HEK293 (cell line): ENCODE measurements around the gene TOMM7.

Experiments used
- CTCF ChIA-PET: fragments of 350-600 bp; formaldehyde crosslinking; extraction: SDS; loops from one replicate; lab custom pipeline; 2021; ENCODE audit warnings: antibody characterized with exemption; lab: Yijun Ruan, JAX
- POLR2A ChIA-PET: fragments of 300-600 bp; formaldehyde crosslinking; extraction: SDS; loops from one replicate; lab custom pipeline; 2020; ENCODE audit warnings: antibody characterized with exemption, inconsistent platforms; lab: Yijun Ruan, JAX
- H3K27ac ChIP-seq: fragments of 200-500 bp; sonication (Bioruptor generic); 2 replicates; pipeline ENCODE4 v1.5.1; 2014; ENCODE audit warnings: low read depth, low read length, control low read depth, inconsistent platforms; ENCODE audit errors: extremely low read depth
- H3K36me3 ChIP-seq, 2 experiments: fragments of 200-500 bp in 1 of 2; sonication (Bioruptor generic) in 1 of 2; 1 replicate in 1 of 2; 2 replicates in 1 of 2; pipeline ENCODE4 v1.5.1; 2014 to 2017; ENCODE audit warnings: inconsistent platforms in 2 of 2, low read length in 2 of 2; ENCODE audit not compliant: control insufficient read depth in 2 of 2, insufficient read depth in 1 of 2
- H3K4me1 ChIP-seq: fragments of 200-500 bp; sonication (Bioruptor generic); 2 replicates; pipeline ENCODE4 v1.5.1; 2014; ENCODE audit warnings: mild to moderate bottlenecking, low read length, inconsistent platforms; ENCODE audit not compliant: control insufficient read depth, insufficient read depth
- H3K4me3 ChIP-seq: 2 replicates; pipeline ENCODE4 v1.5.1; 2011; ENCODE audit warnings: low read depth, mild to moderate bottlenecking, control low read depth, low read length, moderate library complexity
- H3K9me3 ChIP-seq: fragments of 200-500 bp; sonication (Bioruptor generic); 2 replicates; pipeline ENCODE4 v1.5.1; 2014; ENCODE audit warnings: low read depth, low read length, inconsistent platforms; ENCODE audit not compliant: control insufficient read depth, insufficient read depth
- BCL11A ChIP-seq: fragments of 450-650 bp; formaldehyde crosslinking; IDR thresholded peaks from 2 replicates; pipeline ENCODE4 v1.5.1; 2016; ENCODE audit warnings: low read depth, missing biosample characterization, missing genetic modification characterization
- HOXC10 ChIP-seq: sonication (generic); formaldehyde crosslinking; IDR thresholded peaks from 2 replicates; pipeline ENCODE4 v1.8.1; 2023; ENCODE audit warnings: mild to moderate bottlenecking, missing genetic modification reagents
- OVOL3 ChIP-seq: fragments of 450-650 bp; formaldehyde crosslinking; IDR thresholded peaks from 2 replicates; pipeline ENCODE4 v1.5.1; 2016; ENCODE audit warnings: missing biosample characterization, missing genetic modification characterization
- PBX3 ChIP-seq: sonication (generic); formaldehyde crosslinking; IDR thresholded peaks from 2 replicates; pipeline ENCODE4 v1.8.1; 2022; ENCODE audit warnings: mild to moderate bottlenecking, moderate library complexity, missing genetic modification reagents
- REPIN1 ChIP-seq: fragments of 450-650 bp; formaldehyde crosslinking; IDR thresholded peaks from 2 replicates; pipeline ENCODE4 v1.5.1; 2017; ENCODE audit warnings: missing biosample characterization, missing genetic modification characterization, low read depth
- SETDB1 ChIP-seq: IDR thresholded peaks from one replicate; pipeline ENCODE4 v1.6.1; 2017; ENCODE audit warnings: mild to moderate bottlenecking, low read length, moderate library complexity, mixed read lengths; ENCODE audit not compliant: insufficient read length
- WT1 ChIP-seq: fragments of 450-650 bp; formaldehyde crosslinking; IDR thresholded peaks from 2 replicates; pipeline ENCODE4 v1.5.1; 2016; ENCODE audit warnings: missing biosample characterization, missing genetic modification characterization
- ZBTB44 ChIP-seq: fragments of 450-650 bp; IDR thresholded peaks from 2 replicates; pipeline ENCODE4 v1.5.1; 2018; ENCODE audit warnings: missing biosample characterization, mild to moderate bottlenecking, missing genetic modification characterization
- ZFP41 ChIP-seq: fragments of 450-650 bp; formaldehyde crosslinking; IDR thresholded peaks from 2 replicates; pipeline ENCODE4 v1.5.1; 2016; ENCODE audit warnings: missing biosample characterization, missing genetic modification characterization, borderline replicate concordance
- ZNF132 ChIP-seq: fragments of 450-650 bp; formaldehyde crosslinking; IDR thresholded peaks from 2 replicates; pipeline ENCODE4 v1.5.1; 2017; ENCODE audit warnings: missing biosample characterization, missing genetic modification characterization, borderline replicate concordance
- ZNF140 ChIP-seq: fragments of 450-650 bp; formaldehyde crosslinking; IDR thresholded peaks from 2 replicates; pipeline ENCODE4 v1.5.1; 2016; ENCODE audit warnings: missing biosample characterization, missing genetic modification characterization
- ZNF157 ChIP-seq: fragments of 450-650 bp; formaldehyde crosslinking; IDR thresholded peaks from 2 replicates; pipeline ENCODE4 v1.5.1; 2016; ENCODE audit warnings: missing biosample characterization, missing genetic modification characterization
- ZNF169 ChIP-seq: fragments of 450-650 bp; formaldehyde crosslinking; IDR thresholded peaks from 2 replicates; pipeline ENCODE4 v1.5.1; 2016; ENCODE audit warnings: missing biosample characterization, missing genetic modification characterization
- ZNF175 ChIP-seq: fragments of 450-650 bp; formaldehyde crosslinking; IDR thresholded peaks from 2 replicates; pipeline ENCODE4 v1.5.1; 2016; ENCODE audit warnings: missing biosample characterization, missing genetic modification characterization
- ZNF423 ChIP-seq: fragments of 450-650 bp; formaldehyde crosslinking; IDR thresholded peaks from 2 replicates; pipeline ENCODE4 v1.5.1; 2016; ENCODE audit warnings: missing biosample characterization, missing genetic modification characterization
- ZNF48 ChIP-seq: fragments of 450-650 bp; formaldehyde crosslinking; IDR thresholded peaks from 2 replicates; pipeline ENCODE4 v1.5.1; 2016; ENCODE audit warnings: missing biosample characterization, missing genetic modification characterization
- ZNF530 ChIP-seq: fragments of 450-650 bp; formaldehyde crosslinking; IDR thresholded peaks from 2 replicates; pipeline ENCODE4 v1.5.1; 2016; ENCODE audit warnings: low read depth, missing biosample characterization, missing genetic modification characterization
- ZNF600 ChIP-seq: fragments of 450-650 bp; formaldehyde crosslinking; IDR thresholded peaks from 2 replicates; pipeline ENCODE4 v1.5.1; 2016; ENCODE audit warnings: missing biosample characterization, missing genetic modification characterization
- ZNF621 ChIP-seq: fragments of 450-650 bp; formaldehyde crosslinking; IDR thresholded peaks from 2 replicates; pipeline ENCODE4 v1.5.1; 2017; ENCODE audit warnings: missing biosample characterization, missing genetic modification characterization
- ZNF623 ChIP-seq: fragments of 450-650 bp; formaldehyde crosslinking; IDR thresholded peaks from 2 replicates; pipeline ENCODE4 v1.5.1; 2016; ENCODE audit warnings: missing biosample characterization, missing genetic modification characterization
- ZNF626 ChIP-seq: fragments of 450-650 bp; sonication (Bioruptor Pico); formaldehyde crosslinking; IDR thresholded peaks from 2 replicates; pipeline ENCODE4 v1.5.1; 2018; ENCODE audit warnings: missing biosample characterization, missing genetic modification characterization, inconsistent platforms
- ZNF670 ChIP-seq: fragments of 450-650 bp; formaldehyde crosslinking; IDR thresholded peaks from 2 replicates; pipeline ENCODE4 v1.5.1; 2016; ENCODE audit warnings: missing biosample characterization, missing genetic modification characterization, low read depth
- ZNF704 ChIP-seq: fragments of 450-650 bp; formaldehyde crosslinking; IDR thresholded peaks from 2 replicates; pipeline ENCODE4 v1.5.1; 2016; ENCODE audit warnings: missing biosample characterization, missing genetic modification characterization
- ZNF707 ChIP-seq: fragments of 450-650 bp; formaldehyde crosslinking; IDR thresholded peaks from 2 replicates; pipeline ENCODE4 v1.5.1; 2016; ENCODE audit warnings: missing biosample characterization, missing genetic modification characterization
- ZNF837 ChIP-seq: fragments of 450-650 bp; formaldehyde crosslinking; IDR thresholded peaks from 2 replicates; pipeline ENCODE4 v1.5.1; 2016; ENCODE audit warnings: missing biosample characterization, missing genetic modification characterization

Gene TOMM7

GRCh38 chr7:22819476-22819875, 3.2 kb downstream of the TOMM7 start (continued):
- TF ChIP-seq ZNF704 (tag by site-specific recombination), result no peak
- TF ChIP-seq ZNF623 (tag by site-specific recombination), result no peak

- Histone ChIP-seq H3K36me3 (peaks cover 32 to 45% of the 10 kb centered on the region in 2 experiments), H3K9me3 (no peaks in the 10 kb centered on the region), H3K4me3 (no peak overlapping the region), H3K4me1 (no peaks in the 10 kb centered on the region), H3K27ac (no peak overlapping the region)
- CTCF ChIA-PET, result interaction anchor here (0.7 kb wide), 1 partner anchor 153 kb away, joined by 3 read pairs; no protein-coding TSS in a partner anchor
- POLR2A ChIA-PET, result interaction anchor here (0.6 kb wide), 1 partner anchor 485 kb away, joined by 3 read pairs; the partner anchor contains the start of gene MALSU1
- TF ChIP-seq ZNF600 (tag by site-specific recombination) (peak; percentile 65; the same call in 1 of the 2 replicates), ZNF423 (tag by site-specific recombination) (no peak)
These were observed 8.1 kb downstream of the TOMM7 start for GRCh38 chr7:22814261-22815208.

GRCh38 chr7:22812353-22812752, 10.3 kb downstream of the TOMM7 start:
- Histone ChIP-seq H3K36me3 (peaks cover 27 to 40% of the 10 kb centered on the region in 2 experiments), H3K9me3 (no peaks in the 10 kb centered on the region), H3K4me3 (no peak overlapping the region), H3K4me1 (no peaks in the 10 kb centered on the region)
- CTCF ChIA-PET, result no interaction called here
- POLR2A ChIA-PET, result interaction anchor here (1.1 kb wide), 1 partner anchor 10 kb away, joined by 3 read pairs; the partner anchor contains the start of gene TOMM7
- TF ChIP-seq ZNF169 (tag by site-specific recombination), result no peak
- TF ChIP-seq ZNF140 (tag by site-specific recombination), result no peak
- no peak for TF ChIP-seq HOXC10 (CRISPR knock-in tag)
- TF ChIP-seq PBX3, result no peak
- no peak for TF ChIP-seq ZBTB44
- TF ChIP-seq ZNF132 (tag by site-specific recombination), result no peak
- TF ChIP-seq, all 188 proteins: peak for 0
- no peak overlapping the region for H3K27ac ChIP-seq

- Histone ChIP-seq H3K27ac (no peak overlapping the region), H3K9me3 (no peaks in the 10 kb centered on the region)
- POLR2A ChIA-PET, result interaction anchor here (1.1 kb wide), 1 partner anchor 11 kb away, joined by 3 read pairs; the partner anchor contains the start of gene TOMM7
- TF ChIP-seq WT1 (no peak), SETDB1 (no peak), ZNF626 (tag by site-specific recombination) (no peak), ZNF530 (no peak), REPIN1 (tag by site-specific recombination) (no peak), ZNF157 (tag by site-specific recombination) (no peak), BCL11A (tag by site-specific recombination) (no peak), OVOL3 (tag by site-specific recombination) (no peak), ZNF670 (tag by site-specific recombination) (no peak), ZFP41 (tag by site-specific recombination) (no peak), ZNF707 (tag by site-specific recombination) (no peak), ZNF175 (tag by site-specific recombination) (no peak), ZNF837 (tag by site-specific recombination) (no peak), ZNF48 (tag by site-specific recombination) (no peak), ZNF621 (tag by site-specific recombination) (no peak)
These were observed 10.8 kb downstream of the TOMM7 start for GRCh38 chr7:22811746-22812280.

More at GRCh38 chr7:22811746-22812280, 10.8 kb downstream of the TOMM7 start:
- no peaks in the 10 kb centered on the region for H3K4me1 ChIP-seq
- H3K36me3 ChIP-seq, result peaks cover 23 to 34% of the 10 kb centered on the region in 2 experiments
- no peak overlapping the region for H3K4me3 ChIP-seq
- CTCF ChIA-PET, result no interaction called here
